Loucy (cell line): ENCODE results near the gene KITLG.

Experiments
- CTCF ChIP-seq: fragments of 200-600 bp; sonication (generic); conservative IDR thresholded peaks from 2 replicates; pipeline ENCODE4 v1.5.1; 2014; ENCODE audit warnings: mild to moderate bottlenecking, antibody characterized with exemption, low read length
- EZH2phosphoT487 ChIP-seq: fragments of 200-600 bp; IDR thresholded peaks from 2 replicates; pipeline ENCODE4 v1.6.1; 2018; ENCODE audit warnings: antibody characterized with exemption, mild to moderate bottlenecking, moderate library complexity, borderline replicate concordance

GRCh38 chr12:88594780-88595179, 14.5 kb upstream of the KITLG start:
- TF ChIP-seq CTCF (no peak), EZH2phosphoT487 (no peak)
